ENCODE measurements around the gene ABCC2.

Gene ABCC2

GRCh38 chr10:99874341-99875085 is 92.1 kb downstream of the ABCC2 start:
- no peak overlapping the region for H3K4me3 ChIP-seq (ENCODE audit: low read depth, low read length)
- in situ Hi-C loops (cut with HindIII; ENCODE audit: low sequenced_read_pairs): no loop called here
- TF ChIP-seq, protein P1, sequence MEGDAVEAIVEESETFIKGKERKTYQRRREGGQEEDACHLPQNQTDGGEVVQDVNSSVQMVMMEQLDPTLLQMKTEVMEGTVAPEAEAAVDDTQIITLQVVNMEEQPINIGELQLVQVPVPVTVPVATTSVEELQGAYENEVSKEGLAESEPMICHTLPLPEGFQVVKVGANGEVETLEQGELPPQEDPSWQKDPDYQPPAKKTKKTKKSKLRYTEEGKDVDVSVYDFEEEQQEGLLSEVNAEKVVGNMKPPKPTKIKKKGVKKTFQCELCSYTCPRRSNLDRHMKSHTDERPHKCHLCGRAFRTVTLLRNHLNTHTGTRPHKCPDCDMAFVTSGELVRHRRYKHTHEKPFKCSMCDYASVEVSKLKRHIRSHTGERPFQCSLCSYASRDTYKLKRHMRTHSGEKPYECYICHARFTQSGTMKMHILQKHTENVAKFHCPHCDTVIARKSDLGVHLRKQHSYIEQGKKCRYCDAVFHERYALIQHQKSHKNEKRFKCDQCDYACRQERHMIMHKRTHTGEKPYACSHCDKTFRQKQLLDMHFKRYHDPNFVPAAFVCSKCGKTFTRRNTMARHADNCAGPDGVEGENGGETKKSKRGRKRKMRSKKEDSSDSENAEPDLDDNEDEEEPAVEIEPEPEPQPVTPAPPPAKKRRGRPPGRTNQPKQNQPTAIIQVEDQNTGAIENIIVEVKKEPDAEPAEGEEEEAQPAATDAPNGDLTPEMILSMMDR (IDR thresholded peaks at IDR 0.05; ENCODE audit: low read depth, low read length, missing control alignments): no peak
- DNase-seq (ENCODE audit: low read depth): no peak

DNA sequence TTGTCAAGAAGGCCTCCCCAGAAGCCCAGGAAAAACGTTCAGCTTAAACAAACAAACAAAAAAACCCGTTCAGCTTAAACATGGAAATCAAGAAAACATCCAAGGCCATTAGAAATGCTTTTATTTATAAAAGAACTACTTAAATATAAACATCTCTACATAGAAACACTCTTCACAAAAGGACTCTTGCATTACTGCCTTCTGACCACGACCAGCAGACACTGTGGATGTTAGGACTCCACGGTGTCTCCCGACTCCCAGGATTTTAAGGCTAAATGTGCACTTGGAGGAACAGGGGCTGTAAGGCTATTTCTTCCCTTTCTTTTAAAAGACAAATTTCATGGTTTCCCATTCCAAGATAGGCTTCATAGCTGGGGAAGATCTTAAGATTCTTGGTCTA is 93.0 kb downstream of the ABCC2 start:
- DNase-seq (ENCODE audit: low read depth): no peak
- TF ChIP-seq, protein P1 (IDR thresholded peaks at IDR 0.05; ENCODE audit: low read depth, low read length, missing control alignments): no peak
- no peak overlapping the region for H3K4me3 ChIP-seq (ENCODE audit: low read depth, low read length)
- in situ Hi-C loops (cut with HindIII; ENCODE audit: low sequenced_read_pairs): no loop called here

DNA sequence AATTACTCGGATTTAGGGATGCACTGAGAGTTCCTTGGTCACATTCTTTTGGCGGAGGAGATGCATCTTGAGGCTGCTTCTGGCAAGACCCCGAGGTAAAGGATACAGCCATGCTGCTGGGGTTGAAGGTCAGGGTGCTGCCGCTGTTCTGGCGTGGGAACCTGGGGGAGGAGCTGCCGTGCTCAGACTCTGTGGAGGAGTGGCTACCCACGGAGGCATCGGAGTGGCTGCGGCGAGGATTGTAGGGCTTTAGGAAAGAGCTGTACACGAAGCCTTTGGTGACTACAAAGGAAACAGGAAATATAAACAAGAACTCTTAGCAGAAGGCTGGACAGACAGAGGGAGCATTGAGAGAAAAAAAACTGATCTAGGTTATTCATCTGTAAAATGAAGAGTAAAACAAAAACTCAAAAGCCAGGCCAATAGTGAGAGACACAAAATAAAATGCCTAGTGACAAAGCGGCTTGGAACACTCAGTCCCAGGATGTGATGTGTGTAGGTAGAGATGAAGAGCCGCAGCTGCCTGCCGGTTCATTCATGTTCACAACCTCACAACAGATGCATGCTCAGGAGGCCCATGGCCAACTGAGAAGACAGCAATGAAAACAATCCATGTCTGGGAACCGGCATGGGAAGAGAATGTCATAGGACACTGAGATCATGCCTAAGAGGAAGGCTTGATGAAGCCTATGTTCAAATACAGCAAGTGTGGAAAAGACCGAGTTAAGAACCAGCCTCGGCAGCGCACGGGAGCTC is 97.8 kb downstream of the ABCC2 start:
- no peak for DNase-seq (ENCODE audit: low read depth)
- in situ Hi-C loops (cut with HindIII; ENCODE audit: low sequenced_read_pairs): no loop called here

GRCh38 chr10:99881371-99881770 is 98.9 kb downstream of the ABCC2 start:
- TF ChIP-seq, protein P1 (IDR thresholded peaks at IDR 0.05; ENCODE audit: low read depth, low read length, missing control alignments): no peak
- in situ Hi-C loops (cut with HindIII; ENCODE audit: low sequenced_read_pairs): no loop called here
- no peak for DNase-seq (ENCODE audit: low read depth)
- H3K4me3 ChIP-seq (ENCODE audit: low read depth, low read length): no peak overlapping the region

More for the DNA sequence above, 97.8 kb downstream of the ABCC2 start:
- H3K4me3 ChIP-seq (ENCODE audit: low read depth, low read length): no peak overlapping the region
- TF ChIP-seq, protein P1 (IDR thresholded peaks at IDR 0.05; ENCODE audit: low read depth, low read length, missing control alignments): no peak

DNA sequence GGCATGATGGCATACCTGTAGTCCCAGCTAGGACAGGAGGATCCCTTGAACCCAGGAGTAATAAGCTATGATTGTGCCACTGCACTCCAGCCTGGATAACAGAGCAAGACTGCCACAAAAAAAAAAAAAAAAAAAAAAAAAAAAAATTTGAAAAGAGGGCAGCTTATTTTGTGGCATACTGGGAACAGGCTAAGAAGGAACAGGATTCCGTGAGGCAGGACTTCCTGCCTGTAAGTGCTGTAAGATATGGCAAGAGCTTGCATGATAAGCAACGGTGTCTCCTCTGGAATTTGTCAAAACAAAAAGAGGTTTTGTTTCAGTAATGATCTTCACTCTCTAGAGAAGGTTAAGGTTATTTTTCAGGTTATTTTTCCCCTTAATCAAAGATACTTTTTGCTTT is 101.1 kb downstream of the ABCC2 start:
- no peak overlapping the region for H3K4me3 ChIP-seq (ENCODE audit: low read depth, low read length)
- no peak for DNase-seq (ENCODE audit: low read depth)
- TF ChIP-seq, protein P1 (IDR thresholded peaks at IDR 0.05; ENCODE audit: low read depth, low read length, missing control alignments): no peak
- in situ Hi-C loops (cut with HindIII; ENCODE audit: low sequenced_read_pairs): no loop called here

DNA sequence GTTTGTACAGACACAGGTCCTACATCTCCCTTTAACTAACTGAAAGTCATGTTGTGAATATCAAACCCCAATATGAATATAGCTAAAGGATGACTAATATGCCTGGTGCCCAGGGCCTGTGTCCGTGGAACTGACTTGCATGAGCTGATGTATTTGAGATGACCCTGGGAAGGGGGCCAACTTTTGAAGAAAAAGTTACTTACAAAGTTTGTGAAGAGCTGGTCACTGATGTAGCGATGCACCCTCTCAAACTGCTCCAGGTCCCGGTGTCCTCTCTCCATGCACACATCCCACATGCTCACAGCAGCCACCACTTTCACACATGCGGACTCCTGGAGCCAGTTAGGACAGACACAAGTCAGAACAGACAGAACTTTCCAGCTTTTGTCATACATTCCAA is 106.2 kb downstream of the ABCC2 start:
- TF ChIP-seq, protein P1 (IDR thresholded peaks at IDR 0.05; ENCODE audit: low read depth, low read length, missing control alignments): no peak
- in situ Hi-C loops (cut with HindIII; ENCODE audit: low sequenced_read_pairs): no loop called here
- DNase-seq (ENCODE audit: low read depth): no peak
- no peak overlapping the region for H3K4me3 ChIP-seq (ENCODE audit: low read depth, low read length)
